Measurements from ENCODE around the gene ELMO3. TPM values are rescaled to one million over a fixed set of nuclear protein-coding genes. Genes with fewer than 3 reads are reported as not detected.

The ELMO3 gene
- total and polyA plus RNA-seq, 2 donors from 2014 or later, result 24.2 to 33.1 TPM

DNA sequence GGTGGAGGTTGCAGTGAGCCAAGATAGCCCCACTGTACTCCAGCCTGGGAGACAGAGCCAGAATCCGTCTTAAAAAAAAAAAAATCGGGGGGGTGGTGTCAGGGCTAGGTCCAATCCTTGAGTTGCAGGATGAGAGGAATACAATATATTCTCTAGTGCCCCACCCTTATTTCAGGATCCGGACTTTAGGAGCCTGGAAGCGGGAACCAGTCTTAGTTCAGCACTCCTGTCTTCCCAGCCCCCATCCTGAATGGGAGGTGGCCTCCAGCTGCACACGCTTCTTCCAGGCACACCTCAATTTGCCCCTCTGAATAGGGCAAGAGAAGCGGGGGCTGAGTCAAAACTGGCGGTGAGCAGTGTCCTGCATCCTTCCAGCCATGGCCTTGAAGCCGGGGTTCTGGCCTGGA is 46.7 kb downstream of the ELMO3 start:
- H3K4me3 ChIP-seq (ENCODE audit: low read length in 3 of 3), result peak overlapping the region; percentile 58 to 82 (median 64)
- H3K27ac ChIP-seq (ENCODE audit: low read depth in 2 of 2, low read length in 2 of 2), result peak overlapping the region; percentile 71 to 89
- H3K27me3 ChIP-seq (ENCODE audit: control insufficient read depth, insufficient read depth, low read length), result peaks cover 13% of the 10 kb centered on the region
- no peaks in the 10 kb centered on the region for H3K36me3 ChIP-seq (ENCODE audit: control insufficient read depth in 2 of 3, insufficient read depth in 3 of 3, low read length in 3 of 3)
- intact Hi-C loops (cut with DNase I), result no loop called here
- no peaks in the 10 kb centered on the region for H3K9me3 ChIP-seq (ENCODE audit: control insufficient read depth in 2 of 3, insufficient read depth in 1 of 3, low read length in 3 of 3)
- H3K9ac ChIP-seq (ENCODE audit: low read length in 3 of 3), result peak overlapping the region in 2 of 3 donors; percentile 51 to 82
- peaks cover 0 to 32% (median 9%) of the 10 kb centered on the region in 3 donors for H3K4me1 ChIP-seq (ENCODE audit: control insufficient read depth in 2 of 3, insufficient read depth in 2 of 3, low read depth in 1 of 3, low read length in 3 of 3)
- no peak for DNase-seq
- no peak for FAIRE-seq
- TF ChIP-seq, protein P1, sequence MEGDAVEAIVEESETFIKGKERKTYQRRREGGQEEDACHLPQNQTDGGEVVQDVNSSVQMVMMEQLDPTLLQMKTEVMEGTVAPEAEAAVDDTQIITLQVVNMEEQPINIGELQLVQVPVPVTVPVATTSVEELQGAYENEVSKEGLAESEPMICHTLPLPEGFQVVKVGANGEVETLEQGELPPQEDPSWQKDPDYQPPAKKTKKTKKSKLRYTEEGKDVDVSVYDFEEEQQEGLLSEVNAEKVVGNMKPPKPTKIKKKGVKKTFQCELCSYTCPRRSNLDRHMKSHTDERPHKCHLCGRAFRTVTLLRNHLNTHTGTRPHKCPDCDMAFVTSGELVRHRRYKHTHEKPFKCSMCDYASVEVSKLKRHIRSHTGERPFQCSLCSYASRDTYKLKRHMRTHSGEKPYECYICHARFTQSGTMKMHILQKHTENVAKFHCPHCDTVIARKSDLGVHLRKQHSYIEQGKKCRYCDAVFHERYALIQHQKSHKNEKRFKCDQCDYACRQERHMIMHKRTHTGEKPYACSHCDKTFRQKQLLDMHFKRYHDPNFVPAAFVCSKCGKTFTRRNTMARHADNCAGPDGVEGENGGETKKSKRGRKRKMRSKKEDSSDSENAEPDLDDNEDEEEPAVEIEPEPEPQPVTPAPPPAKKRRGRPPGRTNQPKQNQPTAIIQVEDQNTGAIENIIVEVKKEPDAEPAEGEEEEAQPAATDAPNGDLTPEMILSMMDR (IDR thresholded peaks at IDR 0.05; ENCODE audit: borderline replicate concordance, extremely low read depth, insufficient read depth), result no peak

DNA sequence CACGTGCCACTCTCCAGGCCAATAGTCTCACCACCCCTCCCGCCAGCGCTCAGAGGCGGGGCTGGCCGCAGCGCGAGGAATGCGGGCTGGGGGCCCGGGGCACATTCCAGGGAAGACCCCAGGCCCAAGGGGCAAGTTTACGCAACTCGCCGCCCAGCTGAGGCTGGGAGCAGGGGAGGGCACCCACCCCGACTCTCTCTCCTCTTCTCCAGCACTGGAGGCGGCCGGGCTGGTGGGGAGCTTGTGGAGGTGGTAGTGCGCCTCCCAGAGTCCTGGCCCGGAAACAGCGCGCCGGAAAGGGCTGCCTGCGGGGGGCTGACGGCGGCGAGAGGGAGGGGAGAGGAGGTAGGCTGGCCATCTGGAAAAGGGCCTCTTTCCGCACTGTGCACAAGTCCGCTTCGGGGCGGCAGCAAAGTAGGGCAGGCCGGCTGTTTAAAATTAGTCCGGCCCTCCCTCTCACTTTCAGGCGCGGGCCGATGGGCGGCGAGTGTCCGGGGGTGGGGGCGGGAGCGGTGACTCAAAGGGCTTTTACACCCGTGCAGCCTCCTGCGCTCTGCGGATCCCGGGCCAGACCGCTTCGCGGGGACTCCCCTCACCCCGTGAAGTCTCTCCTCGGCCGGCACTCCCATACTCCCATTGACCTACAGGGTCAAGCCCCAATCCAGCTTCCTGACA is 47.3 kb downstream of the ELMO3 start:
- peak; percentile 90 to 97 (median 93) for DNase-seq
- Histone ChIP-seq H3K4me3 (ENCODE audit: low read length in 3 of 3) (peak overlapping the region; percentile 58 to 82 (median 64)), H3K9ac (ENCODE audit: low read length in 3 of 3) (peak overlapping the region; percentile 21 to 82 (median 51)), H3K9me3 (ENCODE audit: control insufficient read depth in 2 of 3, insufficient read depth in 1 of 3, low read length in 3 of 3) (no peaks in the 10 kb centered on the region), H3K36me3 (ENCODE audit: control insufficient read depth in 2 of 3, insufficient read depth in 3 of 3, low read length in 3 of 3) (no peaks in the 10 kb centered on the region), H3K27ac (ENCODE audit: low read depth in 2 of 2, low read length in 2 of 2) (peak overlapping the region; percentile 71 to 89), H3K27me3 (ENCODE audit: control insufficient read depth, insufficient read depth, low read length) (peaks cover 13% of the 10 kb centered on the region), H3K4me1 (ENCODE audit: control insufficient read depth in 2 of 3, insufficient read depth in 2 of 3, low read depth in 1 of 3, low read length in 3 of 3) (peaks cover 0 to 29% (median 9%) of the 10 kb centered on the region in 3 donors)
- FAIRE-seq, result no peak
- intact Hi-C loops (cut with DNase I), result no loop called here
- TF ChIP-seq, protein P1 (IDR thresholded peaks at IDR 0.05; ENCODE audit: borderline replicate concordance, extremely low read depth, insufficient read depth), result no peak

DNA sequence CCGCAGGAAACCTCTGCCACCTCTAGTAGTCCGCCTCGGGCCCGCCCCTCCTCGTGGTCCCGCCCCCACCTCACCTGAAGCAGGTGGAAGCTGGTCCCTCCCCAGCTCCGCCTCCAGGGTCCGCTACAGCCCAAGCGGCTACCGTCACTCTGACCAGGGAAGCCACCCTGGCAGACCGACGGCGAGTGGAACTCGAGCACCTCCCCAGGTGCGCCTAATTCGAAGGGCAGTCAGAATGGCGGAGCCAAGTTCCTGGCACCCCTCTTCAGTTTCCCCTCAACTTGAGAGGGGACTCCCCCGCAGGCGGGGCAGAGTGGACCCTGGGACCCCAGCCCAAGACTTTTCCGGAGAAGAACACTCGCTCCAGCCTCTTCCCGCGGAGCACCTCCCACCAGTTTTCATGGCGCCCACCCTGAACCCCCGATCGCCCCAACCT is 47.8 kb downstream of the ELMO3 start:
- FAIRE-seq, result no peak

More for the DNA sequence above, 47.8 kb downstream of the ELMO3 start:
- H3K9ac ChIP-seq (ENCODE audit: low read length in 3 of 3), result peak overlapping the region; percentile 21 to 82 (median 50)
- no peaks in the 10 kb centered on the region for H3K36me3 ChIP-seq (ENCODE audit: control insufficient read depth in 2 of 3, insufficient read depth in 3 of 3, low read length in 3 of 3)
- peaks cover 0 to 23% (median 9%) of the 10 kb centered on the region in 3 donors for H3K4me1 ChIP-seq (ENCODE audit: control insufficient read depth in 2 of 3, insufficient read depth in 2 of 3, low read depth in 1 of 3, low read length in 3 of 3)
- peak overlapping the region; percentile 58 to 82 (median 64) for H3K4me3 ChIP-seq (ENCODE audit: low read length in 3 of 3)
- peak overlapping the region; percentile 71 to 89 for H3K27ac ChIP-seq (ENCODE audit: low read depth in 2 of 2, low read length in 2 of 2)
- peak; percentile 79 to 95 (median 84) for DNase-seq
- intact Hi-C loops (cut with DNase I), result no loop called here
- TF ChIP-seq, protein P1 (IDR thresholded peaks at IDR 0.05; ENCODE audit: borderline replicate concordance, extremely low read depth, insufficient read depth), result peak; percentile 23
- peaks cover 13% of the 10 kb centered on the region for H3K27me3 ChIP-seq (ENCODE audit: control insufficient read depth, insufficient read depth, low read length)
- H3K9me3 ChIP-seq (ENCODE audit: control insufficient read depth in 2 of 3, insufficient read depth in 1 of 3, low read length in 3 of 3), result no peaks in the 10 kb centered on the region
